ENCODE data around the gene F5. TPM values are rescaled to one million over a fixed set of nuclear protein-coding genes. Genes with fewer than 3 reads are reported as not detected.

F5 gene
- polyA plus RNA-seq, 3 donors, result 6.5 to 14.5 (median 7.1) TPM

DNA sequence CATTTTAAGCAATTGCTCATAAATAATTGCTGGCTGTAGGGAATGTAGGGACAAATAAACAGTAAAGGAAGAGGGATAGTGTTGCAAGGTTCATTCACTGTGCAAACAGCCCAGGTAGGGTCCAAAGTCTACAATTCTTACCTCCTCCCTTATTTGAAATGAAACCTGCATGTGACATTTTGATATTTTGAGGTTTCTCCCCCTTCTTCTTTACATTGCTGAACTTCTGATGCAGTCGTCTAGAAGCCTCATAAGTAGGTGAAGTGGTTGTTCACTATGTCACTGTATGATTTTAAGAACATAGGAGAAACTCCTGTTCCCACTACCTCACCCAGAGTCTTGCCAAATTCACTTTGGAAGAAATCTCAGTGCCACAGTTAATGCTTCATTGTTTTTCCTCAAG lies 16.1 kb downstream of the F5 start:
- intact Hi-C loops (cut with micrococcal nuclease), result no loop called here
- Histone ChIP-seq H3K27ac (ENCODE audit: low read depth in 1 of 2, low read length in 2 of 2) (no peak overlapping the region), H3K36me3 (replicated peaks in 1 of 2; ENCODE audit: control insufficient read depth in 1 of 2, insufficient read depth in 2 of 2, low read length in 2 of 2) (peaks cover 31 to 81% of the 10 kb centered on the region in 2 donors), H3K4me2 (replicated peaks; ENCODE audit: extremely low read depth, low read length, poor library complexity, severe bottlenecking) (no peak overlapping the region), H3K9ac (ENCODE audit: insufficient read depth, low read length, poor library complexity, severe bottlenecking) (no peak overlapping the region), H2AFZ (ENCODE audit: insufficient read depth, low read depth, low read length, poor library complexity, severe bottlenecking) (no peak overlapping the region), H3K9me3 (replicated peaks in 1 of 2; ENCODE audit: control insufficient read depth in 1 of 2, insufficient read depth in 1 of 2, low read length in 2 of 2) (no peaks in the 10 kb centered on the region), H4K20me1 (ENCODE audit: insufficient read depth, low read length) (peaks cover 4% of the 10 kb centered on the region), H3K4me1 (ENCODE audit: control insufficient read depth in 1 of 2, insufficient read depth in 2 of 2, low read length in 2 of 2) (no peaks in the 10 kb centered on the region), H3K4me3 (replicated peaks in 1 of 3; ENCODE audit: low read depth in 2 of 3, low read length in 3 of 3) (no peak overlapping the region), H3K27me3 (ENCODE audit: control insufficient read depth in 2 of 2, insufficient read depth in 2 of 2, low read length in 2 of 2) (no peaks in the 10 kb centered on the region), H3K79me2 (ENCODE audit: insufficient read depth, low read length) (no peaks in the 10 kb centered on the region)
- Mint-ChIP-seq H3K4me1 (peaks cover 4% of the 10 kb centered on the region), H3K9me3 (peaks cover 0 to 1% (median 0%) of the 10 kb centered on the region in 7 donors), H3K27ac (no peak overlapping the region), H3K36me3 (peaks cover 59 to 60% of the 10 kb centered on the region in 2 donors), H3K27me3 (ENCODE audit: low read depth in 3 of 3) (peaks cover 0 to 2% (median 0%) of the 10 kb centered on the region in 3 donors), H3K4me3 (no peak overlapping the region)
- WGBS (ENCODE audit: insufficient coverage), result no CpG with 5 or more reads among the region's 1 CpG
- TF ChIP-seq, protein P1, sequence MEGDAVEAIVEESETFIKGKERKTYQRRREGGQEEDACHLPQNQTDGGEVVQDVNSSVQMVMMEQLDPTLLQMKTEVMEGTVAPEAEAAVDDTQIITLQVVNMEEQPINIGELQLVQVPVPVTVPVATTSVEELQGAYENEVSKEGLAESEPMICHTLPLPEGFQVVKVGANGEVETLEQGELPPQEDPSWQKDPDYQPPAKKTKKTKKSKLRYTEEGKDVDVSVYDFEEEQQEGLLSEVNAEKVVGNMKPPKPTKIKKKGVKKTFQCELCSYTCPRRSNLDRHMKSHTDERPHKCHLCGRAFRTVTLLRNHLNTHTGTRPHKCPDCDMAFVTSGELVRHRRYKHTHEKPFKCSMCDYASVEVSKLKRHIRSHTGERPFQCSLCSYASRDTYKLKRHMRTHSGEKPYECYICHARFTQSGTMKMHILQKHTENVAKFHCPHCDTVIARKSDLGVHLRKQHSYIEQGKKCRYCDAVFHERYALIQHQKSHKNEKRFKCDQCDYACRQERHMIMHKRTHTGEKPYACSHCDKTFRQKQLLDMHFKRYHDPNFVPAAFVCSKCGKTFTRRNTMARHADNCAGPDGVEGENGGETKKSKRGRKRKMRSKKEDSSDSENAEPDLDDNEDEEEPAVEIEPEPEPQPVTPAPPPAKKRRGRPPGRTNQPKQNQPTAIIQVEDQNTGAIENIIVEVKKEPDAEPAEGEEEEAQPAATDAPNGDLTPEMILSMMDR (IDR thresholded peaks at IDR 0.05), result no peak
- no peak for DNase-seq

DNA sequence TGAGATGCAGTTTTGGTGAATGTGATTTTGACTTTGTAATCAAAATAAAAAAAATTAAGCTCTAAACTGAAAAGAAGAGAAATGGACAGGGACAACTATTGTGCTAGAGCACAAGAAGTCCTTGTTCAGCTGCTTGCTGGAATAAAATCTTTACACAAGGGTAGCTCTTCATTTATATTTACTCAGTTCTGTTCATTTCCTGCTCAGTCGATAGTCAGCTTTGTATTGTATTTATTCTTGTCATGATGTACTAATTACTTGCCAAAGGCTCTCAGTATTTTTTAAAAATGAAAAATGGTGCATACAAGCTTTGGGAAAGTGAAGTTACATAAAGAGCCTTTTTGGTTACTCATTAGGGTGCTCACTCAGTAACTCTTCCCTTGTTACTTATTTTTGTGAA lies 17.8 kb downstream of the F5 start:
- Histone ChIP-seq H4K20me1 (ENCODE audit: insufficient read depth, low read length) (peaks cover 4% of the 10 kb centered on the region), H2AFZ (ENCODE audit: insufficient read depth, low read depth, low read length, poor library complexity, severe bottlenecking) (no peak overlapping the region), H3K9me3 (replicated peaks in 1 of 2; ENCODE audit: control insufficient read depth in 1 of 2, insufficient read depth in 1 of 2, low read length in 2 of 2) (no peaks in the 10 kb centered on the region), H3K27me3 (ENCODE audit: control insufficient read depth in 2 of 2, insufficient read depth in 2 of 2, low read length in 2 of 2) (no peaks in the 10 kb centered on the region), H3K4me3 (replicated peaks in 1 of 3; ENCODE audit: low read depth in 2 of 3, low read length in 3 of 3) (no peak overlapping the region), H3K9ac (ENCODE audit: insufficient read depth, low read length, poor library complexity, severe bottlenecking) (no peak overlapping the region), H3K36me3 (replicated peaks in 1 of 2; ENCODE audit: control insufficient read depth in 1 of 2, insufficient read depth in 2 of 2, low read length in 2 of 2) (peaks cover 31 to 80% of the 10 kb centered on the region in 2 donors), H3K4me1 (ENCODE audit: control insufficient read depth in 1 of 2, insufficient read depth in 2 of 2, low read length in 2 of 2) (no peaks in the 10 kb centered on the region), H3K27ac (ENCODE audit: low read depth in 1 of 2, low read length in 2 of 2) (no peak overlapping the region), H3K79me2 (ENCODE audit: insufficient read depth, low read length) (no peaks in the 10 kb centered on the region), H3K4me2 (replicated peaks; ENCODE audit: extremely low read depth, low read length, poor library complexity, severe bottlenecking) (no peak overlapping the region)
- H3K27me3 Mint-ChIP-seq (ENCODE audit: low read depth in 3 of 3), result peaks cover 0 to 1% (median 0%) of the 10 kb centered on the region in 3 donors
- intact Hi-C loops (cut with micrococcal nuclease), result no loop called here
- TF ChIP-seq, protein P1 (IDR thresholded peaks at IDR 0.05), result no peak
- H3K9me3 Mint-ChIP-seq, result peaks cover 0 to 12% (median 6%) of the 10 kb centered on the region in 7 donors
- no CpG with 5 or more reads among the region's 1 CpG for WGBS (ENCODE audit: insufficient coverage)
- peaks cover 67% of the 10 kb centered on the region in 2 donors for H3K36me3 Mint-ChIP-seq
- DNase-seq, result no peak
- no peak overlapping the region for H3K4me3 Mint-ChIP-seq
- peaks cover 4% of the 10 kb centered on the region for H3K4me1 Mint-ChIP-seq
- no peak overlapping the region for H3K27ac Mint-ChIP-seq

Data from CD14-positive monocyte (primary cell).